Stimulated activated CD4-positive, alpha-beta T cell treated with anti-CD3 and anti-CD28 coated beads, Interleukin-1b, Interleukin-23, amount 100 ng/mL, for 1 hour (primary cell): ENCODE results near the gene P2RY2.

Experiments
- DNase-seq, 2 donors: peaks; one replicate each; pipeline ENCODE4 v3.0.0-alpha.2; 2020; ENCODE audit warnings: low read depth in 2 of 2

P2RY2 gene

GRCh38 chr11:73242251-73243092 is 24.4 kb downstream of the P2RY2 start:
- DNase-seq = peak; percentile 6 to 63

- DNase-seq = no peak
Measured at GRCh38 chr11:73243093-73243485, 25.0 kb downstream of the P2RY2 start.

- DNase-seq = no peak
Measured at GRCh38 chr11:73244589-73245240, 26.6 kb downstream of the P2RY2 start.

GRCh38 chr11:73245461-73245860 is 27.4 kb downstream of the P2RY2 start:
- DNase-seq = no peak

- DNase-seq = no peak
Measured at GRCh38 chr11:73246303-73246702, 28.2 kb downstream of the P2RY2 start.

GRCh38 chr11:73248526-73249185 is 30.6 kb downstream of the P2RY2 start:
- DNase-seq = no peak

- DNase-seq = no peak
Measured at GRCh38 chr11:73249304-73249703, 31.2 kb downstream of the P2RY2 start.

- no peak for DNase-seq
Measured at GRCh38 chr11:73249853-73250783, 32.0 kb downstream of the P2RY2 start.

GRCh38 chr11:73252577-73253191 is 34.6 kb downstream of the P2RY2 start:
- DNase-seq = no peak

- no peak for DNase-seq
Measured at GRCh38 chr11:73257342-73258103, 39.4 kb downstream of the P2RY2 start.

GRCh38 chr11:73258104-73259035 is 40.3 kb downstream of the P2RY2 start:
- no peak for DNase-seq

- DNase-seq = no peak
Measured at GRCh38 chr11:73259406-73260126, 41.5 kb downstream of the P2RY2 start.

- DNase-seq = no peak
Measured at GRCh38 chr11:73260127-73260457, 42.0 kb downstream of the P2RY2 start.

- DNase-seq = no peak
Measured at GRCh38 chr11:73262851-73263495, 44.9 kb downstream of the P2RY2 start.

GRCh38 chr11:73263640-73264039 is 45.6 kb downstream of the P2RY2 start:
- no peak for DNase-seq

- no peak for DNase-seq
Measured at GRCh38 chr11:73265278-73265810, 47.3 kb downstream of the P2RY2 start.

- no peak for DNase-seq
Measured at GRCh38 chr11:73265853-73266645, 48.0 kb downstream of the P2RY2 start.
